ENCODE measurements around the gene DKKL1. TPM values are rescaled to one million over a fixed set of nuclear protein-coding genes. Genes with fewer than 3 reads are reported as not detected.

The DKKL1 gene
- total RNA-seq, 6 donors from 2014 or later, result 0.40 to 0.69 (median 0.61) TPM; not detected in 3

DNA sequence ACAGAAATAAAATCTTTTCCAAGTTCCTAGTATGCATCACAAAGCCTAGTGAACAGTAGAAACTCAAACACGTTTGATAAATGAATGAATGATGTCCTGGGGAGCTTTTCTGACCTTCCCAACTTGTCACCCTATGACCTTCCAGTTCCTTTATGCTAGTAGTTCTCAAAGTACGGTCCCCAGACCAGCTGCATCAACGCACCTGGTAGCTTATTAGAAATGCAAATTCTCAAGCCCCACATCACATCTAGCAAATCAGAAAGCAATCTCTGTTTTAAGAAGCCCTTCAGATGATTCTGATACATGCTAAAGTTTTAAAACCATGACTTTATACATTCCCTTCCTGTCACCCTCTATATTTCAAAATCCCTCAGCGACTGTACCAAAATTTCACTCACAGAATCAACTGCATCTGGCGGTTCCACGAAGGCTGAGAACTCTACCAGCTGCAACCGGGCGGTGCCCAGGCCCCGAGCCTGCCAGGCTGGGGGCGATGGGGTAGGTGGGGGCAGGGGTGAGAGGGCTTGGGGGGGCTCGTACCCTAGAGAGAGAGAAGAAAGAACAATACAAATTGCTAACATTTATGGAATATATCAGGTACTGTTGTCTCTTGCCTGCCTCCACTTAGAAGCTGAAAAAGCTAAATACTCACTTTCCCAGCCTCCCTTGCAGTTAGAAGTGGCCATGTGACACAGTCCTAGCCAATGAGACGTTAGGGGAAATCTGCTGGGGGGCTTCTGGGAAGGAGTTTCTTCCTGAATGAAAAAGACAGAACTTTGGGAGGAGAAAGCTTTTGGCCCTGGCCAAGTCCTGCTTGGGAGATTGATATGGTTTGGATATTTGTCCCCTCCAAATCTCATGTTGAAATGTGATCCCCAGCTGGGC, 15.1 kb upstream of the DKKL1 start:
- Histone ChIP-seq H3K9me3 (no peaks in the 10 kb centered on the region), H3K4me1 (no peaks in the 10 kb centered on the region), H3K27ac (no peak overlapping the region), H3K36me3 (peaks cover 3 to 92% (median 60%) of the 10 kb centered on the region in 4 donors), H3K4me3 (no peak overlapping the region), H3K27me3 (no peaks in the 10 kb centered on the region)
- no peak for ATAC-seq (ENCODE audit: low FRiP score in 2 of 2)
- TF ChIP-seq POLR2A (IDR thresholded peaks at IDR 0.05) (no peak), POLR2AphosphoS5 (IDR thresholded peaks at IDR 0.05) (no peak), EP300 (IDR thresholded peaks at IDR 0.05) (no peak)
- TF ChIP-seq, protein P1, sequence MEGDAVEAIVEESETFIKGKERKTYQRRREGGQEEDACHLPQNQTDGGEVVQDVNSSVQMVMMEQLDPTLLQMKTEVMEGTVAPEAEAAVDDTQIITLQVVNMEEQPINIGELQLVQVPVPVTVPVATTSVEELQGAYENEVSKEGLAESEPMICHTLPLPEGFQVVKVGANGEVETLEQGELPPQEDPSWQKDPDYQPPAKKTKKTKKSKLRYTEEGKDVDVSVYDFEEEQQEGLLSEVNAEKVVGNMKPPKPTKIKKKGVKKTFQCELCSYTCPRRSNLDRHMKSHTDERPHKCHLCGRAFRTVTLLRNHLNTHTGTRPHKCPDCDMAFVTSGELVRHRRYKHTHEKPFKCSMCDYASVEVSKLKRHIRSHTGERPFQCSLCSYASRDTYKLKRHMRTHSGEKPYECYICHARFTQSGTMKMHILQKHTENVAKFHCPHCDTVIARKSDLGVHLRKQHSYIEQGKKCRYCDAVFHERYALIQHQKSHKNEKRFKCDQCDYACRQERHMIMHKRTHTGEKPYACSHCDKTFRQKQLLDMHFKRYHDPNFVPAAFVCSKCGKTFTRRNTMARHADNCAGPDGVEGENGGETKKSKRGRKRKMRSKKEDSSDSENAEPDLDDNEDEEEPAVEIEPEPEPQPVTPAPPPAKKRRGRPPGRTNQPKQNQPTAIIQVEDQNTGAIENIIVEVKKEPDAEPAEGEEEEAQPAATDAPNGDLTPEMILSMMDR (IDR thresholded peaks at IDR 0.05), result no peak
- WGBS, 2 donors, result 94 to 95% methylated on average over 12 of the region's 12 CpGs
- no peak for DNase-seq

DNA sequence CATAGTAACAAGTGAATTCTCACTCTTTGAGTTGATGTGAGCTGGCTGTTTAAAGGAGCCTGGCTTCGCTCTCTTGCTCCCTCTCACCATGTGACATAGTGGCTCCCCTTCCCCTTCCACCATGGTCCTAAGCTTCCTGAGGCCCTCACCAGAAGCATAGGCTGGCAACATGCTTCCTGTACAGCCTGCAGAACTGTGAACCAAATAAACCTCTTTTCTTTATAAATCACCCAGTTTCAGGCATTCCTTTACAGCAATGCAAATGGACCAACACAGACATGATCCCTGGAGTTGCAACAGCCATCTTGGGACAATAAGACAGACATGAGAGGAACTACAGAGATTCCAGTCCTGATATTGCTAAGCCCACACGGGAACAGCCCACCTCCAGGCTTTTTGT, 14.1 kb upstream of the DKKL1 start:
- Histone ChIP-seq H3K9me3 (no peaks in the 10 kb centered on the region), H3K36me3 (peaks cover 3 to 91% (median 58%) of the 10 kb centered on the region in 4 donors), H3K4me3 (no peak overlapping the region), H3K27me3 (no peaks in the 10 kb centered on the region), H3K27ac (no peak overlapping the region), H3K4me1 (no peaks in the 10 kb centered on the region)
- TF ChIP-seq POLR2A (IDR thresholded peaks at IDR 0.05), result no peak
- no peak for TF ChIP-seq EP300 (IDR thresholded peaks at IDR 0.05)
- no peak for TF ChIP-seq POLR2AphosphoS5 (IDR thresholded peaks at IDR 0.05)
- TF ChIP-seq, protein P1 (IDR thresholded peaks at IDR 0.05), result no peak
- WGBS, 2 donors, result 94 to 96% methylated on average over 2 of the region's 2 CpGs
- ATAC-seq (ENCODE audit: low FRiP score in 2 of 2) (no peak), DNase-seq (no peak)

DNA sequence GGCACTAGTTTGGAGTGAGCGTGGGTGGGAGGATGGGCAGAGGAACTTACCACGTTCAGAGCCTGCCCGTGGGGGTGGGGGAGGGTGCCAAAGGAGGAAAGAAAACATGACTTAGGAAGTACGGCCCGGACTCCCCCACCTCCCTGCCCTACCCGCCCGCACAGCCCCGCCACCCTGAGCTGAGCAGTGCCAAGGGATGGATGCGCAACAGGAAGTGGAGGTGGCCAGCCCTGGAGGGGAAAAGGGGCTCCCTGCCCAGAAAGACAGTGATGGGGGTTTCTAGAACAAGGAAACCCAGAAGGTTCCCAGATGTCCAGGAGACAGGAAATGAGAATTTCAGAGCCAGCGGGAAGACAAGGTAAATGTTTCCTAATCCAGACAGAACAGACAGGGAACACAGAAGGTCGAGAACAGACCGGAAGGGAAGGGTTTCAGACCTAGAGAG, 7.7 kb upstream of the DKKL1 start:
- DNase-seq (peak; percentile 40 to 70), ATAC-seq (ENCODE audit: low FRiP score in 2 of 2) (no peak)
- Histone ChIP-seq H3K9me3 (no peaks in the 10 kb centered on the region), H3K27ac (peak overlapping the region; percentile 43 to 79 (median 68)), H3K4me3 (peak overlapping the region in 1 of 4 donors; percentile 10), H3K36me3 (peaks cover 0 to 59% (median 39%) of the 10 kb centered on the region in 4 donors), H3K4me1 (peaks cover 20 to 38% (median 26%) of the 10 kb centered on the region in 4 donors), H3K27me3 (no peaks in the 10 kb centered on the region)
- WGBS, 2 donors, result 11 to 25% methylated on average over 12 of the region's 12 CpGs
- TF ChIP-seq POLR2AphosphoS5 (IDR thresholded peaks at IDR 0.05) (peak in 1 of 2 donors; percentile 15), POLR2A (IDR thresholded peaks at IDR 0.05) (no peak)

DNA sequence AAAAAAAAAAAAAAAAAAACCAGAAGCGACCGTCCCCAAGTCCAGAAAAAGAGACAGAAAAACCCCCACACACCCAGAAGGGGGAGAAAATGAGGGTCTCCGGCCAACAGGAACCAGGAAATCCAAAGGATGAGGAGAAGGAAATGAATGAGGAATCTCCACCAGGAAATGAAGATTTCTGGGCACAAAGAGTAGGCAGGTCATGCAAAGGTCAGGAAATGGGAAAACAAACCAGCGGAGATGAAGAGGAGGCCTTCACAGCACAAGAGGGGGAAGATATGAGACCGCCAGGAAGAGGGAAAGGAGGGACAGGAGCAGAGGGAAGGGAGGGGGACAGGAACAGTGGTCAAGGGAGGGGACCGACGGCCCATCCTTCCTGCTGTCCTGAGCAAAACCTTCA, 7.3 kb upstream of the DKKL1 start:
- TF ChIP-seq POLR2AphosphoS5 (IDR thresholded peaks at IDR 0.05) (no peak), EP300 (IDR thresholded peaks at IDR 0.05) (no peak), POLR2A (IDR thresholded peaks at IDR 0.05) (no peak)
- TF ChIP-seq, protein P1 (IDR thresholded peaks at IDR 0.05), result no peak
- no peak for DNase-seq
- Histone ChIP-seq H3K27ac (peak overlapping the region; percentile 27 to 79 (median 64)), H3K4me1 (peaks cover 25 to 38% (median 28%) of the 10 kb centered on the region in 4 donors), H3K27me3 (no peaks in the 10 kb centered on the region), H3K9me3 (no peaks in the 10 kb centered on the region), H3K4me3 (no peak overlapping the region), H3K36me3 (peaks cover 0 to 54% (median 35%) of the 10 kb centered on the region in 4 donors)
- no peak for ATAC-seq (ENCODE audit: low FRiP score in 2 of 2)
- 44 to 54% methylated on average over 7 of the region's 7 CpGs for WGBS, 2 donors

DNA sequence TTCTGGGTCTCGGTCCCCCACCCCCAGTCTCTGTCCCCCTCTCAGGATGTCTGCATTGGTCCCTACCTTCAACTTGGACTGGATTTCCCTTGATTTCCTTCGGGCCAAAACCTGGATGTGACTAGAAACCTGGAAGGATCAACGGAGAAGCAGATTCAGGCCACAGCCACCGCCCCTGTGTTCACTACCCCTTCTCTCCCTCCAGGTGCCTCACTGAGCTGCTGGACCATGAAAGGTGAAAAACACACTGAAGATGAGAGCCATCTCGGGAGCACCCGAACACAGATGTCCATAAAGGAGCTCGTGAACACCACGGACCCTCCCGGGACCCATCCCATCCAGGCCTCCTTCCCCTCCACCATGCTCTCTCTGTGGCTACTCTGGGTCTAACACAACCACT, 6.5 kb upstream of the DKKL1 start:
- Histone ChIP-seq H3K4me1 (peaks cover 26 to 40% (median 30%) of the 10 kb centered on the region in 4 donors), H3K36me3 (peaks cover 0 to 53% (median 31%) of the 10 kb centered on the region in 4 donors), H3K4me3 (no peak overlapping the region), H3K27me3 (no peaks in the 10 kb centered on the region), H3K27ac (peak overlapping the region; percentile 27 to 79 (median 64)), H3K9me3 (no peaks in the 10 kb centered on the region)
- TF ChIP-seq, protein P1 (IDR thresholded peaks at IDR 0.05), result no peak
- TF ChIP-seq POLR2AphosphoS5 (IDR thresholded peaks at IDR 0.05) (no peak), POLR2A (IDR thresholded peaks at IDR 0.05) (no peak), EP300 (IDR thresholded peaks at IDR 0.05) (no peak)
- ATAC-seq (ENCODE audit: low FRiP score in 2 of 2) (no peak), DNase-seq (no peak)
- 83 to 91% methylated on average over 9 of the region's 9 CpGs for WGBS, 2 donors
